GM12878 (cell line): ENCODE measurements around the gene DNAH17. TPM values are rescaled to one million over a fixed set of nuclear protein-coding genes. Genes with fewer than 3 reads are reported as not detected.

ENCODE experiments used
- ATAC-seq: fragments of 200-7000 bp; cut with Tn5 transposase; 3 replicates; pipeline ENCODE4 v1.9.1; 2020; ENCODE audit warnings: mild to moderate bottlenecking, moderate library complexity
- BruUV-seq: library from RNA; stranded (reverse); fragments of 400-500 nt; replicated peaks from 2 replicates; lab custom pipeline; 2021; lab: Mats Ljungman, UMichigan
- CTCF ChIA-PET: fragments of 300-600 bp; sonication (Branson Sonifier 250); formaldehyde crosslinking; extraction: SDS; loops from one replicate; lab custom pipeline; 2021; ENCODE audit warnings: inconsistent platforms; lab: Yijun Ruan, JAX
- POLR2A ChIA-PET: fragments of 350-600 bp; formaldehyde crosslinking; extraction: SDS; loops from one replicate; lab custom pipeline; 2021; ENCODE audit warnings: inconsistent platforms; lab: Charles Lee
- RAD21 ChIA-PET: fragments of 300-600 bp; sonication (Branson Sonifier 250); formaldehyde crosslinking; loops from one replicate; lab custom pipeline; 2023; ENCODE audit warnings: antibody characterized with exemption; ENCODE audit not compliant: unreplicated experiment; lab: Charles Lee
- SMC1A ChIA-PET: fragments of 300-600 bp; sonication (Branson Sonifier 250); formaldehyde crosslinking; loops from one replicate; lab custom pipeline; 2023; ENCODE audit not compliant: unreplicated experiment, uncharacterized antibody; lab: Charles Lee
- DNase-seq: peaks from one replicate; pipeline ENCODE4 v3.0.0-alpha.2; 2011; ENCODE audit warnings: low read depth, low spot score
- FAIRE-seq: peaks from 3 replicates; lab custom pipeline; 2011; peaks lifted over from hg19 to GRCh38; lab: Jason Lieb, UNC
- H2AFZ ChIP-seq: 2 replicates; pipeline ENCODE4 v1.6.0; 2011; ENCODE audit warnings: low read depth, low read length, control low read depth; ENCODE audit not compliant: control insufficient read depth
- H3K27ac ChIP-seq: 2 replicates; pipeline ENCODE4 v1.5.1; 2011; ENCODE audit warnings: control low read depth; ENCODE audit not compliant: control insufficient read depth, insufficient read depth
- H3K27me3 ChIP-seq, 2 experiments: replicated peaks in 1 of 2; 2 replicates each; pipeline versions ENCODE4 v1.6.0 to v1.6.1; 2011; ENCODE audit warnings: low read length in 1 of 2; ENCODE audit not compliant: control insufficient read depth in 2 of 2, insufficient read depth in 2 of 2
- H3K36me3 ChIP-seq, 2 experiments: 2 replicates each; pipeline ENCODE4 v1.5.1; 2011; ENCODE audit warnings: low read length in 1 of 2; ENCODE audit not compliant: control insufficient read depth in 2 of 2, insufficient read depth in 2 of 2
- H3K4me1 ChIP-seq: 2 replicates; pipeline ENCODE4 v1.6.1; 2011; ENCODE audit warnings: mild to moderate bottlenecking, low read length, moderate library complexity, mixed read lengths; ENCODE audit not compliant: control insufficient read depth, insufficient read depth
- H3K4me2 ChIP-seq: 2 replicates; pipeline ENCODE4 v1.6.0; 2011; ENCODE audit warnings: control low read depth; ENCODE audit not compliant: control insufficient read depth, insufficient read depth
- H3K4me3 ChIP-seq: fragments of 200-600 bp; sonication (generic); 2 replicates; pipeline ENCODE4 v1.5.1; 2016
- H3K79me2 ChIP-seq: 2 replicates; pipeline ENCODE4 v1.6.0; 2011; ENCODE audit warnings: low read length; ENCODE audit not compliant: control insufficient read depth, insufficient read depth
- H3K9ac ChIP-seq: 2 replicates; pipeline ENCODE4 v1.8.0; 2011; ENCODE audit warnings: low read length, control low read depth, mixed read lengths; ENCODE audit not compliant: control insufficient read depth, insufficient read depth
- H3K9me3 ChIP-seq: replicated peaks from 3 replicates; pipeline ENCODE4 v1.5.1; 2011; ENCODE audit warnings: mild to moderate bottlenecking, low read length; ENCODE audit not compliant: control insufficient read depth, insufficient read depth
- H4K20me1 ChIP-seq: 2 replicates; pipeline ENCODE4 v1.6.0; 2011; ENCODE audit not compliant: control insufficient read depth, insufficient read depth
- ZBTB40 ChIP-seq: fragments of 450-650 bp; IDR thresholded peaks from 2 replicates; pipeline ENCODE4 v1.6.1; 2016; ENCODE audit warnings: mild to moderate bottlenecking, moderate library complexity, borderline replicate concordance
- WGBS: methylation state at CpG from one replicate; pipeline ENCODE4 v1.1.6; 2016; ENCODE audit warnings: low lambda C conversion rate; ENCODE audit not compliant: insufficient replicate concordance, insufficient coverage; ENCODE audit errors: missing lambda C conversion rate; 5-methylcytosine and 5-hydroxymethylcytosine counted together
- in situ Hi-C: fragments of 300-500 bp; cut with MboI; formaldehyde crosslinking; loops from 9 replicates; pipeline ENCODE4 v1.14.3; 2018; ENCODE audit warnings: mixed read lengths
- intact Hi-C: fragments of 100-400 bp; cut with micrococcal nuclease; formaldehyde crosslinking; loops from one replicate; pipeline ENCODE4 v1.14.2; 2022; ENCODE audit not compliant: unreplicated experiment
- polyA plus RNA-seq, 11 experiments: library from polyadenylated mRNA; depleted of rRNA in 4 of 11; unstranded in 6 of 11; stranded (reverse) in 5 of 11; fragments of >200 nt; fragmentation: Nextera tagmentation in 4 of 11; fragmentation: Illumina TruSeq in 1 of 11; extraction: Ambion mirVana in 4 of 11; extraction: Trizol in 1 of 11; gene quantifications; 1 replicate in 1 of 11; 2 replicates in 10 of 11; pipeline versions ENCODE4 v1.2.1 to v1.2.3, GENCODE V29; 2011 to 2016; ENCODE audit warnings: inconsistent platforms in 2 of 11, missing spikeins in 2 of 11, low read depth in 1 of 11
- total RNA-seq, 4 experiments: library from RNA; depleted of rRNA in 3 of 4; stranded (reverse); fragments of >200 nt in 3 of 4; fragmentation: Illumina TruSeq in 1 of 4; extraction: Trizol in 1 of 4; gene quantifications; 2 replicates each; pipeline versions ENCODE4 v1.2.1 to v1.2.3, GENCODE V29; 2013 to 2021

The DNAH17 gene
- total and polyA plus RNA-seq, 10 of the 15 experiments (the other 5 are each of a cell fraction or from before 2014, with no cell fraction given), result 0.16 to 2.9 (median 0.56) TPM

- FAIRE-seq (no peak), DNase-seq (no peak), ATAC-seq (no peak)
- Histone ChIP-seq H3K36me3 (no peaks in the 10 kb centered on the region), H3K27me3 (no peaks in the 10 kb centered on the region), H3K9me3 (no peaks in the 10 kb centered on the region), H2AFZ (no peak overlapping the region), H4K20me1 (no peaks in the 10 kb centered on the region), H3K27ac (no peak overlapping the region), H3K9ac (no peak overlapping the region), H3K79me2 (no peaks in the 10 kb centered on the region), H3K4me2 (no peak overlapping the region), H3K4me3 (no peak overlapping the region), H3K4me1 (no peaks in the 10 kb centered on the region)
- intact Hi-C loops (no loop called here), in situ Hi-C loops (no loop called here)
- POLR2A ChIA-PET, result no interaction called here
- TF ChIP-seq ZBTB40, result no peak
- WGBS, result 53% methylated on average over 30 of the region's 30 CpGs
- no TSS peak for BruUV-seq
- CTCF ChIA-PET, result interaction anchor here (0.6 to 1.1 kb wide), 2 partner anchors 249 to 326 kb away, joined by 3 read pairs; no protein-coding TSS in a partner anchor
- SMC1A ChIA-PET, result no interaction called here
- RAD21 ChIA-PET, result no interaction called here
Observed at GRCh38 chr17:78526231-78527025, 50.8 kb downstream of the DNAH17 start.
